ENCODE measurements around the gene CSK. TPM values are rescaled to one million over a fixed set of nuclear protein-coding genes. Genes with fewer than 3 reads are reported as not detected.

Gene CSK
- total and polyA plus RNA-seq, 4 donors = 6.9 to 41.7 (median 24.1) TPM

DNA sequence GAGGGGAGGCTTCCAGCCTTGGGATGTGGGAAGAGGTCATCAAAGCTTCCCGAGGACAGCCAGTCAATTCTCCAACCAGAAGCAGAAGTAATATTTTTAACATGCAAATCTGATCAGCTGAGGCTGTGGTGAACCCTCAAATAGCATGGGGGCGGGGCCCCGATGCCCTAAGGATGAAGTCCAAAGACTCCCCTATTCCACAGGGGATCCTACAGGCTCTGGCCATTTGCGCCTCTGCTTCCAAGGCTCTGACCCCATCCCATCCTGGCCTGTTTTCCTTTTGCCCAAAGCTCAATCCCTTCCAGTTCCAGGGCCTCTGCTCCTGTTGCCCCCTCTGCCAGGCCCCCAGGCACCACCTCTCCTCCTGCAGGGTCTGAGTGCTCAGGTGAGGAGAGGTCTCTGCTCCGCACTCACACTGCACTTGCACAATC is 6.7 kb upstream of the CSK start:
- no peak for DNase-seq (ENCODE audit: low spot score)
- peaks cover 5 to 25% (median 14%) of the 10 kb centered on the region in 4 donors for H3K4me1 ChIP-seq (ENCODE audit: control insufficient read depth in 4 of 4, insufficient read depth in 4 of 4, low read length in 3 of 4)
- TF ChIP-seq RXRA (IDR thresholded peaks at IDR 0.05) (no peak), HNF4G (IDR thresholded peaks at IDR 0.05) (no peak), YY1 (IDR thresholded peaks at IDR 0.05) (no peak), JUND (IDR thresholded peaks at IDR 0.05) (no peak), TAF1 (conservative IDR thresholded peaks at IDR 0.05) (no peak), RAD21 (IDR thresholded peaks at IDR 0.05) (no peak), FOXA1 (IDR thresholded peaks at IDR 0.05) (no peak), GABPA (IDR thresholded peaks at IDR 0.05 in 1 of 2, conservative IDR thresholded peaks at IDR 0.05 in 1 of 2) (no peak), SP1 (IDR thresholded peaks at IDR 0.05) (no peak)
- H3K27me3 ChIP-seq (ENCODE audit: control insufficient read depth in 4 of 4, insufficient read depth in 4 of 4, low read length in 3 of 4) = no peaks in the 10 kb centered on the region
- no peak overlapping the region for H3K4me3 ChIP-seq (ENCODE audit: low read depth in 1 of 3, low read length in 3 of 3)
- H3K9ac ChIP-seq (ENCODE audit: low read depth in 1 of 2, low read length in 2 of 2) = no peak overlapping the region
- H3K9me3 ChIP-seq (ENCODE audit: control insufficient read depth in 4 of 4, low read length in 3 of 4) = no peaks in the 10 kb centered on the region
- H3K36me3 ChIP-seq (ENCODE audit: control insufficient read depth in 4 of 4, insufficient read depth in 3 of 4, low read depth in 1 of 4, low read length in 3 of 4) = no peaks in the 10 kb centered on the region
- WGBS = 81% methylated on average over 5 of the region's 5 CpGs
- no peak overlapping the region for H3K27ac ChIP-seq (ENCODE audit: low read depth in 1 of 2, low read length in 2 of 2)

DNA sequence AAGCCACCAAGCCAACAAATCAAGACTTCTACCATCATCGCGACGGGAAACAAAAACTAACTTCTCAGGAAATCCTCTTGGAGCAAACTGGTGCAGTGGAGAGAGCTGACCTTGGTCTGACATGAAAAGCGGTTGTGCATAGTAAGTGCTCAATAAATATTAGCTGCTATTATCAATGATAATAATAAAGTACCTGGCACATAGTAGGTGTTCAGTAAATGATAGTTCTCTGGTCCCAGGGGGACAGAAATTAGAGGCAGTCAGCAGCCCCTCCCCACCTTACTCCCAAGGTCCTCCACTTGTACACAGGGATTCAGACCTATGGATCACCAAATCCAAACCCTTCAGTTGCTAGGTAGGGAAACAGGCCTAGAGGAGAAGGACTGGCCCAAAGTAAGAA is 6.0 kb upstream of the CSK start:
- Histone ChIP-seq H3K27me3 (ENCODE audit: control insufficient read depth in 4 of 4, insufficient read depth in 4 of 4, low read length in 3 of 4) (no peaks in the 10 kb centered on the region), H3K9ac (ENCODE audit: low read depth in 1 of 2, low read length in 2 of 2) (no peak overlapping the region), H3K9me3 (ENCODE audit: control insufficient read depth in 4 of 4, low read length in 3 of 4) (no peaks in the 10 kb centered on the region), H3K4me1 (ENCODE audit: control insufficient read depth in 4 of 4, insufficient read depth in 4 of 4, low read length in 3 of 4) (peaks cover 13 to 31% (median 19%) of the 10 kb centered on the region in 4 donors), H3K4me3 (ENCODE audit: low read depth in 1 of 3, low read length in 3 of 3) (no peak overlapping the region), H3K27ac (ENCODE audit: low read depth in 1 of 2, low read length in 2 of 2) (no peak overlapping the region), H3K36me3 (ENCODE audit: control insufficient read depth in 4 of 4, insufficient read depth in 3 of 4, low read depth in 1 of 4, low read length in 3 of 4) (no peaks in the 10 kb centered on the region)
- WGBS = 86% methylated on average over 4 of the region's 4 CpGs
- TF ChIP-seq FOXA2 (IDR thresholded peaks at IDR 0.05) = no peak
- no peak for TF ChIP-seq HNF4G (IDR thresholded peaks at IDR 0.05)
- TF ChIP-seq GABPA (IDR thresholded peaks at IDR 0.05 in 1 of 2, conservative IDR thresholded peaks at IDR 0.05 in 1 of 2) = no peak
- TF ChIP-seq TAF1 (conservative IDR thresholded peaks at IDR 0.05) = no peak
- TF ChIP-seq, protein P1, sequence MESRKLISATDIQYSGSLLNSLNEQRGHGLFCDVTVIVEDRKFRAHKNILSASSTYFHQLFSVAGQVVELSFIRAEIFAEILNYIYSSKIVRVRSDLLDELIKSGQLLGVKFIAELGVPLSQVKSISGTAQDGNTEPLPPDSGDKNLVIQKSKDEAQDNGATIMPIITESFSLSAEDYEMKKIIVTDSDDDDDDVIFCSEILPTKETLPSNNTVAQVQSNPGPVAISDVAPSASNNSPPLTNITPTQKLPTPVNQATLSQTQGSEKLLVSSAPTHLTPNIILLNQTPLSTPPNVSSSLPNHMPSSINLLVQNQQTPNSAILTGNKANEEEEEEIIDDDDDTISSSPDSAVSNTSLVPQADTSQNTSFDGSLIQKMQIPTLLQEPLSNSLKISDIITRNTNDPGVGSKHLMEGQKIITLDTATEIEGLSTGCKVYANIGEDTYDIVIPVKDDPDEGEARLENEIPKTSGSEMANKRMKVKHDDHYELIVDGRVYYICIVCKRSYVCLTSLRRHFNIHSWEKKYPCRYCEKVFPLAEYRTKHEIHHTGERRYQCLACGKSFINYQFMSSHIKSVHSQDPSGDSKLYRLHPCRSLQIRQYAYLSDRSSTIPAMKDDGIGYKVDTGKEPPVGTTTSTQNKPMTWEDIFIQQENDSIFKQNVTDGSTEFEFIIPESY (IDR thresholded peaks at IDR 0.05) = no peak
- no peak for TF ChIP-seq RXRA (IDR thresholded peaks at IDR 0.05)
- TF ChIP-seq, protein P2, sequence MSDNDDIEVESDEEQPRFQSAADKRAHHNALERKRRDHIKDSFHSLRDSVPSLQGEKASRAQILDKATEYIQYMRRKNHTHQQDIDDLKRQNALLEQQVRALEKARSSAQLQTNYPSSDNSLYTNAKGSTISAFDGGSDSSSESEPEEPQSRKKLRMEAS (IDR thresholded peaks at IDR 0.05) = no peak
- TF ChIP-seq FOXA1 (IDR thresholded peaks at IDR 0.05) = no peak
- no peak for TF ChIP-seq NR2F2 (IDR thresholded peaks at IDR 0.05)
- no peak for TF ChIP-seq HNF4A (conservative IDR thresholded peaks at IDR 0.05)
- TF ChIP-seq RAD21 (IDR thresholded peaks at IDR 0.05) = no peak
- TF ChIP-seq JUND (IDR thresholded peaks at IDR 0.05) = no peak
- TF ChIP-seq, protein P3, sequence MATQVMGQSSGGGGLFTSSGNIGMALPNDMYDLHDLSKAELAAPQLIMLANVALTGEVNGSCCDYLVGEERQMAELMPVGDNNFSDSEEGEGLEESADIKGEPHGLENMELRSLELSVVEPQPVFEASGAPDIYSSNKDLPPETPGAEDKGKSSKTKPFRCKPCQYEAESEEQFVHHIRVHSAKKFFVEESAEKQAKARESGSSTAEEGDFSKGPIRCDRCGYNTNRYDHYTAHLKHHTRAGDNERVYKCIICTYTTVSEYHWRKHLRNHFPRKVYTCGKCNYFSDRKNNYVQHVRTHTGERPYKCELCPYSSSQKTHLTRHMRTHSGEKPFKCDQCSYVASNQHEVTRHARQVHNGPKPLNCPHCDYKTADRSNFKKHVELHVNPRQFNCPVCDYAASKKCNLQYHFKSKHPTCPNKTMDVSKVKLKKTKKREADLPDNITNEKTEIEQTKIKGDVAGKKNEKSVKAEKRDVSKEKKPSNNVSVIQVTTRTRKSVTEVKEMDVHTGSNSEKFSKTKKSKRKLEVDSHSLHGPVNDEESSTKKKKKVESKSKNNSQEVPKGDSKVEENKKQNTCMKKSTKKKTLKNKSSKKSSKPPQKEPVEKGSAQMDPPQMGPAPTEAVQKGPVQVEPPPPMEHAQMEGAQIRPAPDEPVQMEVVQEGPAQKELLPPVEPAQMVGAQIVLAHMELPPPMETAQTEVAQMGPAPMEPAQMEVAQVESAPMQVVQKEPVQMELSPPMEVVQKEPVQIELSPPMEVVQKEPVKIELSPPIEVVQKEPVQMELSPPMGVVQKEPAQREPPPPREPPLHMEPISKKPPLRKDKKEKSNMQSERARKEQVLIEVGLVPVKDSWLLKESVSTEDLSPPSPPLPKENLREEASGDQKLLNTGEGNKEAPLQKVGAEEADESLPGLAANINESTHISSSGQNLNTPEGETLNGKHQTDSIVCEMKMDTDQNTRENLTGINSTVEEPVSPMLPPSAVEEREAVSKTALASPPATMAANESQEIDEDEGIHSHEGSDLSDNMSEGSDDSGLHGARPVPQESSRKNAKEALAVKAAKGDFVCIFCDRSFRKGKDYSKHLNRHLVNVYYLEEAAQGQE (IDR thresholded peaks at IDR 0.05) = no peak
- TF ChIP-seq YY1 (IDR thresholded peaks at IDR 0.05) = no peak
- TF ChIP-seq EGR1 (IDR thresholded peaks at IDR 0.05; ENCODE audit: low read depth in 2 of 2) = no peak
- TF ChIP-seq, protein P4, sequence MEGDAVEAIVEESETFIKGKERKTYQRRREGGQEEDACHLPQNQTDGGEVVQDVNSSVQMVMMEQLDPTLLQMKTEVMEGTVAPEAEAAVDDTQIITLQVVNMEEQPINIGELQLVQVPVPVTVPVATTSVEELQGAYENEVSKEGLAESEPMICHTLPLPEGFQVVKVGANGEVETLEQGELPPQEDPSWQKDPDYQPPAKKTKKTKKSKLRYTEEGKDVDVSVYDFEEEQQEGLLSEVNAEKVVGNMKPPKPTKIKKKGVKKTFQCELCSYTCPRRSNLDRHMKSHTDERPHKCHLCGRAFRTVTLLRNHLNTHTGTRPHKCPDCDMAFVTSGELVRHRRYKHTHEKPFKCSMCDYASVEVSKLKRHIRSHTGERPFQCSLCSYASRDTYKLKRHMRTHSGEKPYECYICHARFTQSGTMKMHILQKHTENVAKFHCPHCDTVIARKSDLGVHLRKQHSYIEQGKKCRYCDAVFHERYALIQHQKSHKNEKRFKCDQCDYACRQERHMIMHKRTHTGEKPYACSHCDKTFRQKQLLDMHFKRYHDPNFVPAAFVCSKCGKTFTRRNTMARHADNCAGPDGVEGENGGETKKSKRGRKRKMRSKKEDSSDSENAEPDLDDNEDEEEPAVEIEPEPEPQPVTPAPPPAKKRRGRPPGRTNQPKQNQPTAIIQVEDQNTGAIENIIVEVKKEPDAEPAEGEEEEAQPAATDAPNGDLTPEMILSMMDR (IDR thresholded peaks at IDR 0.05; ENCODE audit: low read depth, low read length, missing input control) = no peak
- no peak for TF ChIP-seq SP1 (IDR thresholded peaks at IDR 0.05)
- TF ChIP-seq, protein P5, sequence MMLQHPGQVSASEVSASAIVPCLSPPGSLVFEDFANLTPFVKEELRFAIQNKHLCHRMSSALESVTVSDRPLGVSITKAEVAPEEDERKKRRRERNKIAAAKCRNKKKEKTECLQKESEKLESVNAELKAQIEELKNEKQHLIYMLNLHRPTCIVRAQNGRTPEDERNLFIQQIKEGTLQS (IDR thresholded peaks at IDR 0.05) = no peak
- no peak for DNase-seq (ENCODE audit: low spot score)
